Activated T-cell treated with anti-CD3 and anti-CD28 coated beads for 48 hours (primary cell): Measurements from ENCODE around the gene ATP5PB.

ENCODE experiments used
- DNase-seq: peaks from one replicate; pipeline ENCODE4 v3.0.0-alpha.2; 2020; ENCODE audit warnings: low read depth

ATP5PB gene

DNA sequence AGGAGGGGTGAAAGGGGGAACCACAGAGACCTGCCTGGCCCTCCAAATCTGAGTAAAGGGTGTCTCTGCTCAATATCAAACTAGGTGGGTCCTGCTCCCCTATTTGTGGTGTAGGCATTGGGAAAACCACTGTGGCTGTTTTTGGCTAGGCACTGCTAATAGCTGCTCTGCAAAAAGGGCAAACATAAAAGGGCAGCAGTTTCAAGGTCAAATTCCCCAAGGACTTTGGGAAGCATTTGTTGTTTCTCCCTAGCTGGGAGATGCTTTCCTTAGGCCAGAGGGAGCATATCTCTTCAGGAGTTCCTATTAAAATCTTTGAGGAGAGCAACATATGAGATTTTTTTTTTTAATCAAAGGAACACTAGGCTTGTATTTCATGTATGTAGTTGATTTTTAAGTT is 26.9 kb downstream of the ATP5PB start:
- no peak for DNase-seq

DNA sequence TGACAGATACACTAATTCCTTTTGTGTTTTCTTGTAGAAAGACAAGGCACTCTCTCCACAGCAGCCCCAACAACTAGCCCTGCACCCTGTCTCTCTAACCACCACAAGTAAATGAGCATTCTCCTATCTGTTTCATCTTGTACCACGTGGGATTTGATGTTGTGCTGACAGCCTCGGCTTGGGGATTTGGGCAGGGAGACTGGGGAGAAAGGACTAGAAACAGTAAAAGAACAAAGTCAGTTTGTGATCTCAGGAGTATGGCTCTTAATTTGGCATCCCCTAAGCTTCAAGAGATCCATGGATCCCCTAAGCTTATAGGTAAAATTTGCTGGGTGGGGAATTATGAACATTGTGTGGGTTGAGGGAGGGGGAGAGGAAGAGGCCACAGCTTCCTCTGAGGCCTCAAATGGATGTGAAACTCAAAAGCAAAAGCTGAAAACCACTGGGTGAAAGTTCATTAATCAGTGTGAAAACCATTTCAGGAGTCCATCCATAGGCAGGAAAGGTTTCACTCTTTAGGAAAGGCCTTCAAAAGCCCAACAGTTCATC is 27.6 kb downstream of the ATP5PB start:
- DNase-seq, result peak; percentile 17

DNA sequence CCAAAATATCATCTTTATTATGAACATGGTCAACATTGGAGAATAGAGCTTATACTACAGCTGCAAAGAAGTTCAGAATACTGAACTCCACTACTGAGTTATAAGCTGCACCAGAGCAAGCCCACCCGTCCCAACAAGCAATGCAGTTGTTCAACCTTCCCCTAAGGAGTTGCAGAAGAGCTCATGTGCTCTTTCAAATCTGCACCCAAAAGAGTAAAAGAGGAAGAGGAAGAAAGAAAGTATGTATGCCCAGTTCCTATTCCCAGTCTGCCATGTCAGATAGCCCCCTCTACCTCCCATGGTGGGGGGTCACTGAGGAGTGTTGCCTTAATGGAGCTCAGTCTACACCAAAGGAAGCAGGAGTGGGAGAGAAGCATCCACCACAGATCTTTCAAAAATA is 31.4 kb downstream of the ATP5PB start:
- DNase-seq, result no peak

DNA sequence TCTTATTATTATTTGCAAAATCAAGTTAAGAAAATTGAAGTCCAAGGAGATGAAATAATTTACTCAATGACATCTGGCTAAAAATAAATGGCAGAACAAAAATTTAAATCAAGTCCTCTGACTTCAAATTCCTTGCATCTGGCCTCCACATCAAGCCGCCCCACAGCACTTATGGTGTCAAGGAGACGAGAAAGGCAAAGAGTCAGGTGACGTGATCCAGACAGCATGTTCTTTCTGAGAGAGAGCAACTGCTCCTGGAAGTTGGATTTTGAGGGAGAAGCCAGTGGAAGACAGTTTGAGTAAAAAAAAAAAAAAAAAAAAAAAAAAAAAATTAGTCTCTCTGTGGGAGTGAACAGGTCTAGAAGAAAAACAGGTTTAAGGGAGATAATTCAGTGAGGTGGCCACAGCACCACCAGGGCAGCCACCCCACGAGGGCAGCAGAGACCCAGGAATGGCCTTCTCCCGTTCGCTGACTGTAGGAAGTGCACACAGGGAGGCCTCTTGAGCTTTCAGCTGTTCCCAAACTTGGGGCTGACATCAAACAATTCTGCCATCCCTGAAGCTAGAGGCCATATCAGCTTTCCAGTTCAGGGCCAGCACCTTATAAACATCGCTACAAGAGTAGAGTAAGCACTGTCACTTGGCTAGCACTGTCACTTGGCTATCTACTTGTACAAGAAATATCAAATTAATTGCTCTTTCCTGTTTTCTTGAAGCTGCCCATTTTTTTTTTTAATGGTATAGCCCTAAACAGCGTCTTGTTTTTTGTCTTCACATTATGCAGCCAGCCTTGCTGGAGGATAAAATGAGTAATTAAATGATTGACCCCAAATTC is 32.3 kb downstream of the ATP5PB start:
- DNase-seq, result peak; percentile 57

DNA sequence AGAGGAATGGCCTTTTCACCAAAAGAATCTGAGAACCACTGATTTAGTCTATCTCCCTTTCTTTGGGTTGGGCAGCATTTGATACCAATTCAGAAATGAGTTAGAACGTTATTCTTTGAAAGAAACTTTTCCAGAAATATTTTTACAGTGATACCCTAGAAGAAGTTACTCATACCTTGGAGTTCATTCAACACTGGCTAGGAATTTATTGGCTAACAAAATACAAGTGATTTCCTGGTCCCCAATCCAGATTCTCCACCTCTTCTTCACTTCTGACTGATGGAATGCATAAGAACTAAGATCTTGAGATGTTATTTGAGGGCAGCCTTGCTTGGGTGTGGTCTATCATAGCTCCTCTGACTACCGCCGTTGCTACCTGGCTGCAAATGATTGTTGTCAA is 33.9 kb downstream of the ATP5PB start:
- no peak for DNase-seq

DNA sequence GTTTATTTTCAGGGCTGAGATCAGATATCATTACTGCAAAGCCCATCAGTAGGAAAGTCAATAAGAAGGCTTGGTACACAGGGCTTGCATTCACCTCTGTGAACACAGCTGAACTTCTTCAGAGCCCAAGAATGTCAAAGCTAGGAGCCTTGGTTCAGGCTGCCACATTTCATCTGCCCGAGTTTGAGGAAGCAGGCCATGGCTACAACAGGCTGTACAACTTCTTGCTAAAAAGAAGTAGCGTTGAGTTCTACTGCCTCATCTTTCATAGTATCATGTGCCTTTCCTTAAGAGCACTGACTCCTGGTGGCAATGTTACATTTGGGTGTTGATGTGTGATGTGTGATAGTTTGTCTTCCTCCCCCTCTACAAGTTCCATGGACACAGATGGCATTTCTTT is 34.6 kb downstream of the ATP5PB start:
- no peak for DNase-seq

DNA sequence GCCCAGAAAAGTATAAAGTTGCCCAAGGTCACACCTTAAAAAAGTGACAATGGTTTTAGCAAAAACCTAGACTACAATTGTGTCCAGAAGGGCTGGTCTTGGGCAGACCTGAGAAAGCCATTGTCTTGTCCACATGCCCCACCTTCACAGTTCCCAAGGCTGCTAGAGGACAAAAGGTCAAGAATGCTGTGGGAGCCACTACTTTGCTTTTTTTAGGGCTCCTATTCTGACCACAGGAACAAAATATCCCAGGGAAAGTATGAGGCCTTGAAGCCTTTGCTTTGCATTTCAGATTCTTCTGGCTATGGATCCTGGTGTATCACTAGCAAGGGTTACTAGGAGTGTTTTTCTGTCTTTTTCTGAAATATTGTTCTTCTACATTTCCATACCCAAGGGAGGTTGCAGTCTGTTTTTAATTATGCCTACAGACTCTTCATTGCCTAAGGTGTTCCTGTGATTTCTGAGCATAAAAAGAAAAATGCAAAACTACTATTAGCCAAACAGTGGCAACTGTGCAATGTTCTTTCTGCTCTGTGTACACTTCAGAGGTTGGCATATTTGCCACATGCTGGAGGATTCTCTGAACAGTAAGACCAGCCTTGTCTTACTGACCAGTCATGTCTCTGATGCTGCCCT is 35.2 kb downstream of the ATP5PB start:
- DNase-seq, result no peak

DNA sequence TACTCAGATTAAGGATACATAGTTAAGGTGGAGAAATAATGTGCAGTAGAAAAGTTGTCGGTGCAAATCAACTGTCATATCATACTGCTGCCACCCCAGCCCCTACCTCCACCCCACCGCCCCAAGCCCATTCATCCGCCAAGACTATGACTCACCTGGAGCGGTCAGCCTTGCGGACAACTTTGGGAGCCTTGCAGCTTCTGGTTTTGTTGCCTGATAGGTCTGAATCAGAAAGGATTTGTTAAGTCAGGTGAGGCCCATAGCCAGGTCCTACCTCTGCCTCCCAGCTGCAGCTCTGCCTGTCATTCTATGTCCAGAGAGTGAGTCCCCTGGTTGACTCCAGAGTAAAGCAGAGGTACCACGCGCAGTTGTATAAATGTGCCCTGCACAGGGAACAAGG is 37.2 kb downstream of the ATP5PB start:
- no peak for DNase-seq

DNA sequence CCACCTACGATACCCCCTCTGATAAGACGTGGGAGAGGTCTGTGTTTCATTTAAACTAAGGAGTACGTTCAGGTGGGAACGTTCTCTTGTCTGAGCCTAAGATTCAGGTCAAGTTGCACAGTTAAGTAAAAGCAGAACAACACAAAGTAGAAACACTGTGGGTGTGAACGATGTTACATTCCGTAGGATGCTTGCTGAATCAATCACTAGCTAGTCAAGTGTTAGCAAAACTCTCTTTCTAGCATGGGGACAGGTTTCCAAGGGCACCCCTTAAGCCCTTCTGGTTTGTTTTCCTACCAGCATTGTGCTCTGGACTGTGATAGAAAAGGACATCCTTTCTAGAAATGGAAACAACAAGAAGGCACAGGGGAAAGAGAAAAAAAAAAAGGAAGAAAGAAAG is 37.9 kb downstream of the ATP5PB start:
- DNase-seq, result no peak

DNA sequence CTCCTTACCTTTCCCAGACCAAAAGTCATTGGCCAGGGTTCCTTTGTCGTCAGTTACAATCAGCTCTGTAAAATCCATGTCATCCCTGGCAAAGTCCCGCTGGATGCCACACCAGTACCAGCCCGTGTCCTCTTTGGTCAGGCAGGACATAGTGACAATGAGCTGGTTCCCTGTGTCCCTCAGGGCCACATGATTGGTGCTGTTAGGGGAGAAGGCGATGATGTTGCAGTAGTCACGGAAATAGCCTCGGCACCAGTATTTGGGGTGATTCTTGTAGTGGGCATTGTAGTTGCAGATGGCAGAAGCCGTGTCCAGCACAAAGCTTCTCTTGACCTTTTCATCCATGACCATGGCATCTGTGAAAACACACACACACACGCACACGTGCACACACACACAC is 39.4 kb downstream of the ATP5PB start:
- DNase-seq, result no peak

DNA sequence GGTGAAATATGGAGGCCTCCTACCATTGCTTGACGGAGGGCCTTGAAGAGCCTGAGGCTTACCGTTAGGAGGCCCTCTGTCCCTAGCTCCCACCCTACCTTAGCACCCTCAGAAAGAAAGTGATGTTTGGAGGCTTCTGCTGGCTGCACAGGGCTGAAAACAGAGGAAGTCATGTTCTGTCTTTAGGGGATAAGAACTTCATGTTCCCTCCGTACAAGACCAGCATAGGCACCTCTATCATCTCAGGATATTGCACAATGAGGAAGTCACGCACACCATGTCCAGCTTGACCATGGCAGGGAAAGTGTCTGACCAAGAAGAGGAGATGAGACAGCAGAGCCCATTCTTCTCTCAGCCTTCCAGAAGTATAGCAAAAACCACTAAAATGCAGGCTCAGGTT is 40.3 kb downstream of the ATP5PB start:
- no peak for DNase-seq

DNA sequence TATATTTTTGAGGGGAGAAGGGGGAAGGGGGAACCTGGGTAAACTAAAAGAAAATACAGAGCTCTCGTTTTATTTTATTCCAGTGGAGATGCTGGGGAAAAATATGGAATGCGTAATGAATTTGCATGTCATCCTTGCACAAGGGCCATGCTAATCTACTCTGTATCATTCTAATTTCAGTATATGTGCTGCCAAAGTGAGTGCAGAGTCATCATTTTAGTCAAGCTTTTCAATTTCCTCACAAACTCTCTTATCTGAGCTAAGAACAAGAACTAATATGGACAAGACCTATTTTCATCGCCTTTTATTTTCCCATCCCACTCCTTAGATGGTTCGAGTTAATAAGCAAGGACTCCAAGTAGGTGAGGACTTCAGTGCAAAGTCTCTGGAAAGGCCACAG is 41.0 kb downstream of the ATP5PB start:
- DNase-seq, result no peak

DNA sequence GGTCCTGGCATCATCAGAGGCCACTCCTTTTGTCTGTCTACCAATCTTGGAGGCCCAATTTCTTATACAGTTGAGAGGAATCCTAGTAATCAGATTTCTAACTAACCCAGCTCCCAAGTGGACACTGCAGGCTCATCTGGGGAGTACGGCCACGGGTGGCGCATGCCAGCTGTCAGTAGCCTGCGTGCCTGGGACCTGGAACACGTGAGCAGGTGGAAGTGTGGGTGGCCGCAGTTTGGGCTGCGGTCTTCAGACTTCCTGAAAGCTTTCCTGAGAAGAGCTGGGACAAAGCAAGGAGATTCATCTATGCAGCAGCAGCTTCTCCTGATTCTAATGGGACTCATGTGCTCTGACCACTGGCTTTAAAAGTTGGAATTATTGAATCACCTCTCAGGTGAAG is 41.8 kb downstream of the ATP5PB start:
- DNase-seq, result no peak

DNA sequence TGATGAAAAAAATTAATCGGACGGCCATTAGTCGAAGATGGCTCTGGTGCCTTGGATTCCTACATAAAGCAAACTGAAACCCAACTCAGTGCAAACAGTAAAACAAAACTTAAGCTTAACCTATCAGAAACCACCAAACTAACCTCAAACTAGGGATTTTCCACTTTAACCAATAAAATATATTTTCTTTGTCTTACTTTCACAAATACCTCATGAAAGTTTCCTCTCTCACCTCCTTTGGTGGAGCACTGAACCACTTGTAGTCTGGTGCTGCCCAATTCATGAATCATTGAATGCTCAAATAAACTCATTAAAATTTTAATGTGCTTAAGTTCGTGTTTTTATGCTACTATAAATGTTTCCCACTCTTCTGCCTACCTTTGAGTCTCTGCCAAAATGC is 47.1 kb downstream of the ATP5PB start:
- DNase-seq, result no peak

DNA sequence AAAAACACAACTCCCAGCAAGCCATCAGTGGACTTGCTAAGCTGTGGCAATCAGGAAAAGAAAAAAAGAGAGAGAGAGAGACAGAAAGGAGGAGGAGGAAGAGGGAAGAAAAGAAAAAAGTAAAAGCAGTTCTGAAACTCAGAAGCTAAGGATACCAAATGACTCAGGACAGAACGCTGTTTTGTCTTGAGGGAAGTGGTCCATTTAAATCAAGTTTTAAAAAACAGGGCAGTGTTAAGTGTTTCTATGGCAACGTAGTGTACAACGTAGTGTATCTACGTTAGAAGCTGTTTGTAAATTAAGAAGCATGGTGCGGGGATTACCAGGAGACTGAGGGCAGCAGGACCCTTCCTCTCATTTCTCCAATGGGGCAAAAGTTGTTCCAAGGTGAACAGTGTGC is 48.3 kb downstream of the ATP5PB start:
- no peak for DNase-seq

DNA sequence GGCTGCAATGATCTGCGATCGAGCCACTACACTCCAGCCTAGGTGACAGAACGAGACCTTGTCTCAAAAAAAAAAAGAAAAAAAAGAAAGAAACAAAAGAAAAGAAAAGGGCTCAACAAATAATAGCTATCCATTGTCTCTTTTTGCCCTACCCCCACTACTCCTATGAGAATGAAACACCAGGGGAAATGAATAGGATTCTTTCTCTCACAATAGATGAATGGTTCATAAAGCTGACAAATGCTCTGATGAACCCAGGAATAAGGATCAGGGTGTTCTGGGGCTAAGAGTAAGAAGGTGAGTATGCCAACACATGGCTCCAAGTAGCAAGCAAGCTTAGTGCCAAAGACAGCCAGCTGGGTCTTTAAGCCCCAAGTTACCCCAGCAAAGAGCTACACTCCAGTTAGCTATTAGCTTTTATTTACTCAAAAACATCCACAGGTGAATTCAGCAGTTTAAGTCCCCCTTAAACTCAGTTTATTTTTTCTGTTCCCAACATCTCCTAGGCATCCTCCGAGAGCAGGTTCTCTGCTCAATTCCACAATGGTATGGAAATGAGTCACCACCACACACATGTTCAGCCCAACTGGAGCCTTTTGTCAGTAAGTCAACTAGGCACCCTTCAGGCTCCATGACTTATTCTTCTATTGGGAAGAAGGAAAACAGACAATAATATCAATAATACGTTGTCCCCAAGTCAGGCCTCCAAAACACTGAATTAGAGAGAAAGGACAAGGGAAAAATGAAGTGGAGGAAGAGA is 49.9 kb downstream of the ATP5PB start:
- no peak for DNase-seq

DNA sequence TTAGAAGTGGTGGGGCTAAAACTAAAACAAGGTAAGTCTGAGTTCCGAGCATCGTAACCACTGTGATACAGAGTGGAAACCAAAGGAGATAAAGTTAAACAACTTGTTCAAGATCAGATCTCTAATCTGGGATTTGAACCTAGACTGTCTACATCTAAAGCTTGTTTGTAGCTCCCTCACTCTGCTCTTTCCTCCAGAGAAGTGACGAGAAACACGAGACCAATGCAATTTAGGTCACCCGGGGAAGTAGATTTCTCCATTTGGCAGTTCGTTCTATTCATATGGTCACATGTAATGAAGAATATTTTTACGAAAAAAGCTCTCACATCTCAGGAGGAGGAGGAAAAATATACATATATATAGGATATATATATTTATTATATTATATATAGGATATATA is 52.4 kb downstream of the ATP5PB start:
- no peak for DNase-seq

DNA sequence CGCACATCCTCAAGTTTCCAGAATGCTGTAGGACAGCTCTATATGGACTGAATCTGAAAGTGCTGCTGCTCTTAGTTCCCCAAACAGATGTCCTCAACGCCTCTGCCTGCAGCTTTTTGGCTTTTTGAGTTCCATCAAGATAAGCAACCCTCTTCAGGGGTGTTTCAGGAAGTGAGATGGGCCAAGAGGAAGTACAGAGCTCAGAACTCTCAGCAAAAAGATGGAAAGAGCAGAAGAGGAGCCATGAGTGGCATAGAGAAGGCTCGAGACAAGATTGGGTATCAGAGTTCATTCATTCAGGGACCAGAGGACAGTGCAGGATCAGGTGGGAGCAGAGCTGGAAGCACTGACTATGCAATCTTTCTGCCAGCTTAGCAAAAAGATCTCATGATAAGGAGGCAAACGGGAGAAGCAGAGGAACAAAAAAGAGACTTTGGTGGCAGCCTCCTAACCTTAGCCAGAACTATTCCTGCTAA is 54.4 kb downstream of the ATP5PB start, which contains the start of the genes ADORA3 and TMIGD3:
ADORA3 (minus strand) TSS at position 49 of the 476 bp plus-strand sequence. CDS start 279 bp downstream, outside the sequence.
TMIGD3 (minus strand) TSS at position 49 of the 476 bp plus-strand sequence. CDS start 279 bp downstream, outside the sequence.
- no peak for DNase-seq

DNA sequence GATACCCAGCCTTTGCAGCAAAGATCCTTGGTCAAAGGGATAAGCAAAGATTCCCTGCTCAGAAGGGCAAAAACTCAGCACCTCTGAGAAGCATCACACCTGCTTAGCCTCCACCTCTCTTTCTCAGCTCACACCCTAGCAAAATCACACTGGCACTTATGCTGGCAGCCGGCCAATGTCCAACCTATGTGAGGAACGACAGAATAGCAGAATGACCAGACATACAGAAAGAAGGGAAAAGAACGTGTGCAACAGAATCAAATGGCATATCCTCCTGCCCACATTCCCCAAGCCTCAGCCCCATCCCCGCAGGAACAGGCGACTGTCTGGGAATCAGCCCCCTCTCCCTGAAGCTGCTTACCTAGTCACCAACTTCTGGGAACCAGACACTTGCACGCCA is 54.8 kb downstream of the ATP5PB start:
- DNase-seq, result no peak

DNA sequence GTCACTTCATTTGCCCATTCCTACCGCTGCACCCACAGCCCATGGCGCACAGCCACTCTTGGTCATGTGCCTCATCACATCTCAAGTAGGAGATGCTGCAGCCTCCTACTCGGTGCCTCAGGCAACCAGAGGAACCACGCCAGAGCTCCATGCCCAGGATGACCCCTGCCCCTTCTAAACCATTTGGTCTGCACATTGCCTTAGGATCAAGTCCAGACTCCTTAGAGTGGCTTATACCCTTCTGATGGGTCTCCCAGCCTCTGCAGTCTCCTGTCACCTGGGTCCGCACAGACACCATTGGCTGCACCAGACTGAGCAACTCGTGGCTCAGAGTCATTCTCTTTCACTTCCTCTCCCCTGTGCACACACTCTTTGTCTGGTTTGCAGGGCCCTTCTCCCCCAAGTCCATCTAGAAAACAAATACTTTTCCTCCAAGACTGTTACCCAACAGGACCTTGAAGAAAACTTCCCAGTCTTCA is 56.4 kb downstream of the ATP5PB start:
- no peak for DNase-seq

DNA sequence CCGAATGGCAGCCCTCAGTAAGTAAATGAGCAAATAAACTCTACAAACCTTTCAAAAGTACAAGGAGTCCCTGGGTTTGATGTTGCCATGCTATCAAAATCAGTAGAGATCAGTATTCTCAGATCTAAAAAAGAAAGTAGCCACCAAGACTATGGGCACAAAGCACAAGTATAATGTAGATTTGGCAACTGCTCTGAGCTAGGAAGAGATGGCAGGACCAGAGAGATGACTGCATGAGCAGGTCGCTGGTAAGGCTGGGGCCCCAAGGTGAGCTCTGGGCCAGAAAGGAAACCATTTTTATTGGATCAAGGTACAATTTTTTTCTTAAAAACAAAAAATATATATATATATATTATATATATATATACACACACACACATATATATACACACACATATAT is 57.3 kb downstream of the ATP5PB start:
- DNase-seq, result no peak
